HG03469 (cell line): ENCODE results near the gene SLC39A3.

Experiments
- ATAC-seq: cut with Tn5 transposase; IDR thresholded peaks from one replicate; pipeline ENCODE4 v1.9.1; 2021; ENCODE audit warnings: mild to moderate bottlenecking, moderate library complexity, moderate number of reproducible peaks; ENCODE audit not compliant: unreplicated experiment

SLC39A3 gene, protein sequence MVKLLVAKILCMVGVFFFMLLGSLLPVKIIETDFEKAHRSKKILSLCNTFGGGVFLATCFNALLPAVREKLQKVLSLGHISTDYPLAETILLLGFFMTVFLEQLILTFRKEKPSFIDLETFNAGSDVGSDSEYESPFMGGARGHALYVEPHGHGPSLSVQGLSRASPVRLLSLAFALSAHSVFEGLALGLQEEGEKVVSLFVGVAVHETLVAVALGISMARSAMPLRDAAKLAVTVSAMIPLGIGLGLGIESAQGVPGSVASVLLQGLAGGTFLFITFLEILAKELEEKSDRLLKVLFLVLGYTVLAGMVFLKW

DNA sequence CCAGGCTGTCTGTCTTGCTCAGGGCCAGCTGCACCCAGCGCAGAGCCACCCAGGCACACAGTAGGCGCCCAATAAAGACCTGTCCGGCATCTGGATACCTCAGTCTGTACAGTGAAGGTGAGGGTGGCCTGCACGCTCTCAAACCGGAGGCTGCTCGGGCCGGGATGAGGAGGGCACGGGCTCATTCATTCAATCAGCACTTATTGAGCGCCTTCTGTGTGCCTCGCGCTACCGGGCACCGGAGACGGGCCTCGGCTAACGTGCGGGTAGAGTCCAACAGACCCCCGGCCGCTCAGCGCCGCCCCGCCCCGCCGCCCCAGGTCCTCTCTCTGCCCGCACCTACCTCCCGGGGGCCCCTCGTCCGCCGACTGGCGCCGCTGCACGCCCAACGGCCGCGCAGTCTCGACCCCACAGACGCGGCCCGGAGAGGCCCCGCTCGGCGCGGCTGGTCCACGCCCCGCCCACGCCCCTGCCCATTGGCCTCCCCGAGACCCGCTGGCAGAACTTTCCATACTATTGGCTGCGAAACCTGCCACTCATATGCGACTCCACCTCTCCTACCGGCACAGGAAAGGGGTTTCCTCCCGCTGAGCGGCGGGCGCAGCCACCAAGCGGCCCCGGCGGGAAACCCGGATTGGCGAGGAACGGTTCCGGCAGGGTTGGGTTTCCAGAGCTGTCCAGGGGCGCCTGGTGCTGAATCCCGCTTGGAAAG, at the start of gene SLC39A3:
TSS of gene SLC39A3 (minus strand) at position 416 of the 712 bp plus-strand sequence. CDS start 2,760 bp downstream, outside the sequence.
- peak; percentile 72 for ATAC-seq

DNA sequence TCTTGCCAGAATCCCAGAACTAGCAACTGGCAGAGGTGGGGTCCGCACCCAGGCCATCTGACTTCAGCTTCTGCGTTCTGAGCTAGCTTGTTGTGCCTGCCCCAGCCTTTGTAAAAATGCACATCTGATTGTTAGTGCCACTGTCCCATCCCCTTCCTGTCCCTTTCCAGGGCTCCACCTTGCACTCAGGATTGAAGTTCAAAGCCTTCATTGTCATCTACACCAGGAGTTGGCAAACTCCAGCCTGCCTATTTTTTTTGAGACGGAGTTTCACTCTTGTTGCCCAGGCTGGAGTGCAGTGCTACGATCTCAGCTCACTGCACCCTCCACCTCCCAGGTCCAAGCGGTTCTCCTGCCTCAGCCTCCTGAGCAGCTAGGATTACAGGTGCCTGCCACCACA, 48.4 kb upstream of the SLC39A3 start:
- ATAC-seq: no peak

DNA sequence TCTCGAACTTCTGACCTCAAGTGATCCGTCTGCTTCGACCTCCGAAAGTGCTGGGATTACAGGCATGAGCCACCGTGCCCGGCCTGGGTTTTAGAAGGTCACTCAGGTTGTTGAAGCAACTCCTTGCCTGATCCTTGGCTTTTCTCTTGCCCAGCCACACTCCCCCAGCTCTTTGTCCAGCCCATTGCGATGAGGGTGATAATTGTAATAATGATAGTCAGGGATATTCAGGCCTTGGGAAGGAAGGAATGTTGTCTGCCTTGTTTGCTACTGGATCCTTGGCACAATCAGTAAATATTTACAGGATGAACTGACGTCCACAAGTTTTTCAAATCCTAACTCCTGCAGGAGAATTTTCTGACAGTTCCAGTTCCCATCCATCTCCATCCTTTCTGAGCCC, 47.3 kb upstream of the SLC39A3 start:
- ATAC-seq: no peak

DNA sequence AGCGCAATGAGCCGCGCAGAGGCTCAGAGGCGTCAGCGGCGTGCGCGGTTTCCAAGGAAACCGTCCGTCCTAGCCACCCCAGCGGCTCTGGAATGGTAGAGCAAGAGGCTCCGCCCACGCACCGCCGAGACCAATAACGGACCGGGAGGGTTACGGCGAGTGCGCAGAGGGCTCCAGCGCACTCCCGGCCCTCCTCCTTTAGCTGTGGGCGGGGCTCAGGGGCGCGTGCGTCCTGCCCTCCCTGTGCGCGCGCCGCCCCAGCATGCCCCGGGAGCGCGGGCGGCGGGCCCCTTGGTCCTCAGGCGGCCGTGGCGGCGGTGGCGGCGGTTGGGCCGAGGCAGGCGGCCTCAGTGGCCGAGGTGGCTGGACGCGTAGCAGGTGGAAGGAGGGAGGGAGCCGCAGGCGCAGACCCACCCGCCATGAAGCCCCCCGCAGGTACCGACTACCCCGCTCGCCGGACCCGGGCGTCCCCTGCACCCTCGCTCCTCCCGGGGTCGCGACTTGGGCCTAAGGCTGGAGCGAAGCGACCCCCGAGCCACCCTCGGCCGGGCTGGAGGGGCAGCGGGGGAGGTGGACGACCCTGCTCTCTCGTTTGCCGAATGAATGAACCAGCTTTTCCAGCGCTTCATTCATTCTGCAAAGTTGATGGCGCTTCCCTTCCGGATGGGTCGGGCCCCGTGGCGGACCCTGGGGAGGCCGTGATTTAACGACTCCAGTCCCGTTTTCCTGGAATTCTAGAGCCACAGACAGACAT, 45.6 kb upstream of the SLC39A3 start, which contains the start of gene THOP1:
TSS of gene THOP1 (plus strand) at position 260 of the 754 bp plus-strand sequence. CDS start at position 420, 160 bp downstream.
- peak; percentile 49 for ATAC-seq

DNA sequence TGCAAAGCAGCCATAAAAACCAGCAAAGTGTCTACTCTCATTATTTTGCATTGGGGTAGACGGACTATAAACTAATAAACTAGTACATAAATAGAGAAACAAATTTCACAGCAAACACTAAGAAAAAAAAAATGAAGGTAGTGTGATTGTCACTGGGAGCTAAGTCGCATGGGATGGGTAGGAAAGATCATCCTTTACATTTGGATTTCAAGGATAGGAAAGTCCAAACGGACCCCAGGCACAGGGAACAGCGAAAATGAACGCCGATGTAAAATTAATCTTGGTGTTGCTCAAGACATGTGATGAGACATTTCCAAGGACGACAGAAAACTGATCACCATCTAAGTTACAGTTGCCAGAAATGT, 43.9 kb upstream of the SLC39A3 start:
- ATAC-seq: no peak

DNA sequence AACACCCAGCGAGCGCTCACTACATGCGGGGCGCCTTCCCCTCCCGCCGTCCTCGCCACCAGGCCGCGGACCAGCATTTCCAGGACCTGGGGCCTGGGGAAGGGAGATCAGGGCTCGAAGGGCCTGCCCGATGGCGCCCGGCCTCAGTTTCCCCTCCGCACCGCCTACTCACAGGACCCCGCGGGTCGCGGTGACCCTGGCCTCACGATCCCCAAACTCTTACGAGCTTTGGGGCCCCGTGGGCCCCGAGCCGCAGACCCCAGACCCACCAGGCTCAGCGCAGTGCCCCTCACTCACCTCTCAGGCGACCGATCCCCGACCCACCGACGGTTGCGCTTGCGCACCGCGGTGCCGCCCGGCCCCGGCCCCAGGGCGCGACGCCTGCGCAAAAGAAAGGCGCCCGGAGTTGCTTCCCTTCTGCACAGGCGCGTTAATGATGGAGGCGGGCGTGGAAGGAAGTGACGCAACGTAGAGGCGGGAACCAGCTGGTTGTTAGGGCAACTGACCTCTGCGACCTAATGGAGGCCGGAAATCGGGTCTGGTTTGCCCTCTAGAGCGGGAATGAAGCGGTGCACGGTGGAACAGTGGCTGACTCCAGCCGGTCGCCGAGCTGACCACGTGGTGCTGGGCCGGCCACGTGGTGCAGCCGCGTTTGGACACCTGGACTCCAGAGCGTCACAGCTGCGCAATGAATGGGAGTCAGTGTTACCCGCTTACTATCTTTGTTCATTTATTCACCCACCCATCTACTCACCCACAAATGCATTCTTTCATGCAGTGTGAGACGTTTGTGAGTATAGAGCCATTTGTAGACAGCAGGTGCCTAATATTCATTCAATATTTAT, 43.3 kb upstream of the SLC39A3 start, which contains the start of gene SGTA:
TSS of gene SGTA (minus strand) at position 338 of the 845 bp plus-strand sequence. CDS start 14,205 bp downstream, outside the sequence.
- peak; percentile 47 for ATAC-seq

DNA sequence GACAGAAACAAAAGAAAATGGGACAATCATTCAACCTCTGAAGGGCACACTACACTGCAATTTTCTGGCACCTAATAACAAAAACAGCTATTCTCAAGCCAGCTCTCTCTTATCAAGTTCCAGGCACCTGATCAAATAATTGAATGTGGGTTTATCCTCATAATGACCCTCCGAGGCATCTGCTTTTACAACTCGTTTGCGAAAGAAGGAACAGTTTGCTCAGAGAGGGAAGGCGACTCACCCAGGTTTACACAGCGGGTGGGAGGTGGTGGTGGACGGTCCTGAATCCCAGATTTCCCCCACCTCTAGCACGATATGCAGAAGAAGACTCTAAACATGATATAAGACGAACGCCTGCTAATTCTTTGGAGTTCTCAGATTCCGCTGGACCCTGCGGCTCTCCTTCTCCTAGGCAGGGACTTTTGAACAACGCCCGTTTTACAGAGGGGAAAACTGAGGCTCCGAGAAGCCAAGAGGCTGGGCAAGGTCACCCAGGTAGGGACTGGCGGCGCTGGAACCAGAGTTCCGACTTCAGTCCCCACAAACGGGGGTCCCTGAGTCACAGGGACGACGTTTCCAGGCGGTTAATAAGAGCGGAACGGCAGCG, 42.6 kb upstream of the SLC39A3 start:
- ATAC-seq: no peak

DNA sequence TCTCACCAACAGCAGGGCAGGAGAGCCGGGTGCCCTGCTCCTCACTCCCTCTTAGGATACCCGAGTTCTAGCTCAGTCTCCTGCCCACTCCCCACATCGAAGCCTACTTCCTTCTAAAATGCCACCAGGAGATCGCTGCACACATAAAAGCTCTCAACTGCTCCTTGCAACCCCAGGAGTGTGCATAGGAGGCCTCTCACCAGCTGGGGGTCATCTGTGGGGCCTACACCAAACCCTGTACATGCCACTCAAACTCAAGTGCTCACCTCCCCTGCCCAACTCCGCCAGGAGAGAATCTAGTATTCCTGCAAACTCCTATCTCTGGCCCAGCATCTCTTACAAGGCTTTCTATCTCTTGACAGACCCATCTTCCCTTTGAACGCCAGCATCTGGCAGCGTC, 40.5 kb upstream of the SLC39A3 start:
- no peak for ATAC-seq

DNA sequence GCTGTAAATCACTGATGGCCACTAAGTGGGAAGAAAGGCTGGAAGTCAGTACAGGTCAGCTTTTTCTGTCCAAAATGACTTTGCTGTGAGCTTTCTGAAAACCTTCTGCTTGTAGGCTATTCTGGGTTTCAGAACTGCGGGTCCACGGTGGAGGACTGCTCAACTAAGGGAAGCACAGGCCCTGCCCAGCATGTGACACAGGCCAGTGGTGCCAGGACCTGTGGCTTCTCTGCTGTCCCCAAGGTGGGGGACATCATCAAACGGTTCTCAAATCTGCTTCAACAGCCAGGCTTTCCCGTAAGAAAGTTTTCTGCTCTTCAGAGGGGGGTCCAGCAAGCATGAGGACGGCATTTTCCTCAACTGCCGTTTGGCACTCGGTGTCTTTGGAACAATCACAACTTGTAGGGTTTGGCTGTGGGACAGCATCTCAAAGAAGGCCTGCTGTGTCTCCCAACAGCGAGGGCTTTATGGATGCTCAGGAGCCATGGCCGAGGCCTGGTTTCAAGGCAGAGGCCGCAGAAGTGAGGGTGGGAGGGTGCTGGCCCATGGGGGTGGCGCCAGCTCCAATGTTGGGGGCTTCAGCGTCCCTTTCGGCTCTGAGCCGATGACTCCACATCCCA, 39.4 kb upstream of the SLC39A3 start:
- no peak for ATAC-seq

DNA sequence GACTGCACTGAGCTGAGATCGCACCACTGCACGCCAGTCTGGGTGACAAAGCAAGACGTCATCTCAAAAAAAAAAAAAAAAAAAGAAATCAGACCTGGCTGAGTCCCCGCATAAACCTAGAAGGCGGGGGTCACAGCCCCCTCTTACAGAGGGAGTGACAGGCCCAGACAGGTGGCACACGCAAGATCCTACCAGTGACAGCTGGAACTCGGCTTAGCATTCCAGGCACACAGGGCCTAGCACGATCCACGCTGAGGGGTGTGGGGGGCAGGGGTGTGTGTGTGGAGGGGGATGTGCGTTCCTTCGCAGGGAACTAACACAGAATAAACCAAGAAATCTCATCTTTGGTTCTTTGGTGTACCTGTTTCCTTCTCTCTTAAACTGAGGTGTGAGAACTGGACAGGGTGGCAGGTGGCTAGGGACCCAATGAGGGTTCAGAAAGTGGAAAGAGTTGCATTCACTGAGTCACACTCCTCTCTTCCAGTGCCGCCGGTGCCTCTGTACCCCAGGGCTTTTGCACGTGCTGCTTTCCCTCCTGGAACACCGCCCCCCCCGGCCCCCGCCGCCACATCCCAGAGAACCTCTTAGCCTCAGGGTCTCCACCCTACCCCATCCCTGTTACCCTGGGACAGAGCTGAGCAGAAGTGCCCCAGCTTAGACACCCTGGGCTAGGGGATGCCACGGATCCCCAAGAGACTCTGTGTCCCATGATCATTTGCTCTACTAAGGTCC, 38.3 kb upstream of the SLC39A3 start:
- ATAC-seq: no peak

DNA sequence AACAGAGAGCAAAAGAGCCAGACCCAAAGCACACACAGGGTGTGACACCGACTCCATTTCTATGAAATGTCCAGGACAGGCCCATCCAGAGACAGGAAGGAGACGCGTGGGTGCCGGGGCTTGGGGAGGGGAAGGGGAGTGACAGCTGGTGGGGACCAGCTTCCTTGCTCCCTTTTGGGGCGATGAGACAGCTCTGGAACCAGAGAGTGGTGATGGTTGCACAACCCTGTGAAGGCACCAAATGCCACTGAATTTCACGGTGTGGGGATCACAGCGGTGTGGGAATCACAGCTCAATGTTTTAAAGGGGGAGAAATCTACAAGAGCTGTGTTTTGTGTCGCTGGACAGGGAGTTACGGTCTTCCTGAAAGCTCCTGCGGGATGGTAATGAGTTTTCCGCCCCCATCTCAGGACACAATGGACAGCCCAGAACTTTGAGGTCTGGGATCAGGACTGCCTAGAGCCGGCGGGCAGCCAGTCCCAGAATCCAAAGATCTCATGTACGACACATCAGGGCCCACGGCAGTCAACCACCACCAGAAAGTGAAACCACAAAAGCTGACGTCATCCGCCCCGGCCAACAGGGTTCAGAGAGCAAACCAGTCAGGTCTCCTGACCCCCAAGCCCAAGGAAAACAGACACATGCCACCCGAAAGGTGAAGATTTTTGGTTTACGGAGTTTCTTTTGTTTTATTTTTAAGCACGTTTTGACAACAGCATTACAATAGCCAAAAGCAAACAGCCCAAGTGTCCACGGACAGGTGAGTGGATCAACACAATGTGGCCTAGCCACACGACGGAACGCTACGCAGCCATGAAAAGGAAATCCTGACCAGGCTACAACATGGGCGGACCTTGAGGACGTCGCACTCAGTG, 36.0 kb upstream of the SLC39A3 start:
- ATAC-seq: no peak

DNA sequence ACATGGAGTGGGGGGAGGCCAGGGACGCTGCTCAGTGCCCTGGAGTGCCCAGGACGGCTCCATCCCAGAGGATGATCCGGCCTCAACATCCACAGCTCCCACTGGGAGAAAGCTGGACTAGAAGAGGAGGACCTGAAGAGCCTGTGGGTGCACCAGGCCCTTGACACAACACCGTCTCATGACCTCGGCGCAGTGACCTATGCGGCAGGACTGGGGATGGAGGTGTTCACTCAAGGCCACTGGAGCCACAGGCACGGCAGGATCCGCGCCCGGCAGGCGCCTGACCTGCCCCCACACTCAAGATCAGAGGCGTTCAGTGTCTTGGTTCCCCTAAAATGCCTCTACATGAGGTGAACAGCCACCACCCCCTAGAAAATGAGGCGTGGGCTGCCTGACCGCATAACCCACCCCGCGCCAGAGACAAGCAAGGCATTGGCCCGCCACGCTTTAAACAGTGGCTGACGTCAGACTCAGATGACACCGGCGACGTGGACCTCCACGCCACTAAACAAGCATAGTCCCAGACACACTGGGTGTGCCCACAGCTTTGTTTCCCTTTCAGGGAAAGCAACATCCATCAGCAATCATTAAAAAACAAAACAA, 35.2 kb upstream of the SLC39A3 start:
- ATAC-seq: no peak

DNA sequence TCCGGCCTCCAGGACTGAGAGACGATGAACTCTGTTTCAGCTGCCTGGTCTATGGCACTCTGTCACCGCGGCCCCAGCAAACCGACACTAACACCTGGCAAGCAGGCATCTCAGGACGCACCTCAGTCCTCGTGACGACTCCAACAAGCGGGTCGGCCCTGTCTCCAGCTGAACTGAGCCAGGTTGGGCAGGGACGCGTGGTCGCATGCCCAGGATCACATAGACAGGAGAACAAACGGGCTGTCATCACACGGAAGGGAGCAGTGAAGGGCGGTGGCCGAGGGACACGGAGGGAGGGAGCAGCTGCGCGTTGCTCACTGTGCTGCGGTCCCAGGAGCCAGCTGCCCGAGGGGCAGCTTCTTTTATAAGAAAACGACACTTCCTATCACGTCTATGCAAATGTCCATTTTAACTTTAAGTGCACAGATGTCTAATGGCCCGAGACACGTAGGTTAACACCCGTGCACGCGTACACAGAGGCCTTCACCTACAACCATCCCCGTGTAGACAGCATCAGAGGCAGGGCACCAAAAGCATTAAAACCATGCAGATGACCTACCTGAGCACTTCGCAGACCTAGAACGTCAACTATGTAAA, 34.4 kb upstream of the SLC39A3 start:
- ATAC-seq: no peak

DNA sequence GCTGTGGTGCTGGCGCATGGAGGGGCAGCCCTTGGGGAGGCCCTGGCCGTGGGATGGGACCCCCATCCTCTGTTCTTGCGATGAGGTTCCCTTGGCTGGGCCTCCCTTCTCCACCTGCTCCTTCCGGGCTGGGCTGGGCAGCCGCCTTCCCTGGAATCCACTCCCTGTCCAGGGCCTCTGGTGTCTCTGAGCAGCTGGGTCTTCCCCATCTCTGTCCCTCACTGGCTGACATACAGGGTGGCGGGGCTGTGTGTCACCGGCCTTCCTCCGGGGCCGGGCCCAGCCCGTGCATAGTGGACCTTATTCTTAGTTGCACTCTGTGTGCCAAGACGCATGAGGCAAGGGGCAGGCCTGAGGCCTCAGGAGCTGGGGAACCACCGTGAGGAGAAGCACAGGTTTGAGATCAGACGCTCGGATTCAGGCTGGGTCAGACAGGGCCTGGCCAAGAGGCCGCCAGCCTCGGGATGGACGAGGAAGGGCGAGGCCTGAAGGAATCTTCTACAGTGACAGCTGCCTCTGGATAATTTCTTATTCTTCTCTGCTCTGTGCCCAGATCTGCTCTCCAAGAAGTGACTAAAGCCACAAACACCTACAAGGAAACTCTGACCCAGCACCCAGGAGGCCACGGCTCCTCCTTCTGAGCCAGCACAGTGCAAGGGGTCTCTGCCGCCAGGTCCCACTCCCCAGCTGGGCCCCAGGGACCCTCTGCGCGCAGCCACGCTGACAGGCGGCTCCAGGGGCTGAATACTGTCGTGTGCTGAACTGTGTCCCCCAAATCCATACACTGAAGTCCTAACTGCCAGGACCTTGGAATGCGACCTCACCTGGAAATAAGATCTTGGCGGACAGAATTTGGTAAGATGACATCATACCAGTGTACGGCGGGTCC, 32.2 kb upstream of the SLC39A3 start:
- ATAC-seq: no peak

DNA sequence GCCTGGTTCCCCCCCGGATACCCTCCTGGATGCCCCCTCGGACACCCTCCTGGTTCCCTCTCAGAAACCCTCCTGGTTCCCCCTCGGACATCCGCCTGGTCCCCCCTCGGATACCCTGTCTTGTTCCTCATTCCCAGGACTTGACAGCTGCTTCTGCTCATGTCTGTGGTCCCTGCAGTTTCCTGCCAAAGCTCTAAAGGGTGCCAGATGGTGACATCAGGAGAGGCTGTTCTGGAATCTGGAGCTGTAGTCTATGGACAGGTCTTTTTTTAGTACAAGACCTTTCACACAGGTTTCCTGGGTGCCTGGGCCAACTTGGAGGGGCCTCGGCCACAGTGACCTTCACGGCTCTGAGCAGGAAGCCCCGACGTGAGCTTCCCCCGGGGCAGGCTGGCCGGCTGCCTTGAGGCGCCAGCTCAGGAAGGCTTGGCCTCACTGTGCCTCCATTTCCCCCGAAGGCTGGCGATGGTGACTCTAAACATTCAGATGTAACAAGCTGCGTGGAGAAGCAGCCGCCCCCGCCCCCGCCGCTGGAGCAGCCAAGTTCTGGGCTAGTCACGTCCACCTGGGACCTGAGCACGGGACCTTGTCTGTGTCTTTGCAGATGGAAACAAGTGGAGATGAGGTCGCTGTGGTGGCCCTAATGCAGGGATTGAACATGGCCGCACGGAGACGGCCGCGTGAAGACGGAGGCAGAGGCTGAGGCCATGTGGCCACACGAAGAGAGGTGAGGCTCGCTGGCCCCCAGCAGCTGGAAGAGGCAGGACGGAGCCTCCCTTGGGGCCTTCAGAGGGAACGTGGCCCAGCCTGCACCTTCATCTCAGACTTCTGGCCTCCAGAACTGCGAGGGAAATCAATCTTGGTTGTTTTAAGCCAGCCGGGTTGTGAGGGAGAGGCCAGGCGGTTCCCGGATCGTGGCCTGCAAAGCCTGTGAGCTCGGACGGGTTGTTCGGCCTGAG, 30.5 kb upstream of the SLC39A3 start:
- no peak for ATAC-seq
